ENCODE data around the gene ANKS1A. TPM values are rescaled to one million over a fixed set of nuclear protein-coding genes. Genes with fewer than 3 reads are reported as not detected.

ANKS1A gene
- total RNA-seq, 1 experiment from 2014 or later: 35.0 TPM

- H3K9me3 Mint-ChIP-seq: no peaks in the 10 kb centered on the region
- no peak for ATAC-seq
- POLR2A ChIA-PET: no interaction called here
- H3K36me3 Mint-ChIP-seq: peaks cover 3% of the 10 kb centered on the region; the same call in 1 of the 2 replicates
- H3K4me3 Mint-ChIP-seq: no peak overlapping the region
- H3K27me3 Mint-ChIP-seq (ENCODE audit: low read depth): no peaks in the 10 kb centered on the region
- DNase-seq (ENCODE audit: low spot score): no peak
- peaks cover 30% of the 10 kb centered on the region for H3K4me1 Mint-ChIP-seq
- TF ChIP-seq, protein P1, sequence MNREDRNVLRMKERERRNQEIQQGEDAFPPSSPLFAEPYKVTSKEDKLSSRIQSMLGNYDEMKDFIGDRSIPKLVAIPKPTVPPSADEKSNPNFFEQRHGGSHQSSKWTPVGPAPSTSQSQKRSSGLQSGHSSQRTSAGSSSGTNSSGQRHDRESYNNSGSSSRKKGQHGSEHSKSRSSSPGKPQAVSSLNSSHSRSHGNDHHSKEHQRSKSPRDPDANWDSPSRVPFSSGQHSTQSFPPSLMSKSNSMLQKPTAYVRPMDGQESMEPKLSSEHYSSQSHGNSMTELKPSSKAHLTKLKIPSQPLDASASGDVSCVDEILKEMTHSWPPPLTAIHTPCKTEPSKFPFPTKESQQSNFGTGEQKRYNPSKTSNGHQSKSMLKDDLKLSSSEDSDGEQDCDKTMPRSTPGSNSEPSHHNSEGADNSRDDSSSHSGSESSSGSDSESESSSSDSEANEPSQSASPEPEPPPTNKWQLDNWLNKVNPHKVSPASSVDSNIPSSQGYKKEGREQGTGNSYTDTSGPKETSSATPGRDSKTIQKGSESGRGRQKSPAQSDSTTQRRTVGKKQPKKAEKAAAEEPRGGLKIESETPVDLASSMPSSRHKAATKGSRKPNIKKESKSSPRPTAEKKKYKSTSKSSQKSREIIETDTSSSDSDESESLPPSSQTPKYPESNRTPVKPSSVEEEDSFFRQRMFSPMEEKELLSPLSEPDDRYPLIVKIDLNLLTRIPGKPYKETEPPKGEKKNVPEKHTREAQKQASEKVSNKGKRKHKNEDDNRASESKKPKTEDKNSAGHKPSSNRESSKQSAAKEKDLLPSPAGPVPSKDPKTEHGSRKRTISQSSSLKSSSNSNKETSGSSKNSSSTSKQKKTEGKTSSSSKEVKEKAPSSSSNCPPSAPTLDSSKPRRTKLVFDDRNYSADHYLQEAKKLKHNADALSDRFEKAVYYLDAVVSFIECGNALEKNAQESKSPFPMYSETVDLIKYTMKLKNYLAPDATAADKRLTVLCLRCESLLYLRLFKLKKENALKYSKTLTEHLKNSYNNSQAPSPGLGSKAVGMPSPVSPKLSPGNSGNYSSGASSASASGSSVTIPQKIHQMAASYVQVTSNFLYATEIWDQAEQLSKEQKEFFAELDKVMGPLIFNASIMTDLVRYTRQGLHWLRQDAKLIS (CRISPR knock-in tag; IDR thresholded peaks at IDR 0.05; ENCODE audit: borderline replicate concordance): no peak
- TF ChIP-seq RORB (CRISPR knock-in tag; IDR thresholded peaks at IDR 0.05) (no peak), ZNF219 (CRISPR knock-in tag; IDR thresholded peaks at IDR 0.05; ENCODE audit: borderline replicate concordance) (no peak), ZNF138 (CRISPR knock-in tag; conservative IDR thresholded peaks at IDR 0.05) (no peak), ATF2 (CRISPR knock-in tag; IDR thresholded peaks at IDR 0.05; ENCODE audit: borderline replicate concordance, low read depth) (no peak), NR2C2 (CRISPR knock-in tag; IDR thresholded peaks at IDR 0.05) (no peak), MYBL2 (CRISPR knock-in tag; IDR thresholded peaks at IDR 0.05) (no peak), PRRX2 (CRISPR knock-in tag; IDR thresholded peaks at IDR 0.05) (no peak), ATF3 (CRISPR knock-in tag; conservative IDR thresholded peaks at IDR 0.05) (no peak), ZSCAN18 (CRISPR knock-in tag; IDR thresholded peaks at IDR 0.05) (no peak), TEAD1 (CRISPR knock-in tag; IDR thresholded peaks at IDR 0.05) (no peak), CREM (CRISPR knock-in tag; IDR thresholded peaks at IDR 0.05) (no peak), NFYB (CRISPR knock-in tag; conservative IDR thresholded peaks at IDR 0.05; ENCODE audit: low read depth) (no peak), ZNF425 (CRISPR knock-in tag; conservative IDR thresholded peaks at IDR 0.05) (no peak)
- TF ChIP-seq, protein P2, sequence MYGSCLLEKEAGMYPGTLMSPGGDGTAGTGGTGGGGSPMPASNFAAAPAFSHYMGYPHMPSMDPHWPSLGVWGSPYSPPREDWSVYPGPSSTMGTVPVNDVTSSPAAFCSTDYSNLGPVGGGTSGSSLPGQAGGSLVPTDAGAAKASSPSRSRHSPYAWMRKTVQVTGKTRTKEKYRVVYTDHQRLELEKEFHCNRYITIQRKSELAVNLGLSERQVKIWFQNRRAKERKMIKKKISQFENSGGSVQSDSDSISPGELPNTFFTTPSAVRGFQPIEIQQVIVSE (CRISPR knock-in tag; IDR thresholded peaks at IDR 0.05; ENCODE audit: borderline replicate concordance): no peak
- TF ChIP-seq, protein P3, sequence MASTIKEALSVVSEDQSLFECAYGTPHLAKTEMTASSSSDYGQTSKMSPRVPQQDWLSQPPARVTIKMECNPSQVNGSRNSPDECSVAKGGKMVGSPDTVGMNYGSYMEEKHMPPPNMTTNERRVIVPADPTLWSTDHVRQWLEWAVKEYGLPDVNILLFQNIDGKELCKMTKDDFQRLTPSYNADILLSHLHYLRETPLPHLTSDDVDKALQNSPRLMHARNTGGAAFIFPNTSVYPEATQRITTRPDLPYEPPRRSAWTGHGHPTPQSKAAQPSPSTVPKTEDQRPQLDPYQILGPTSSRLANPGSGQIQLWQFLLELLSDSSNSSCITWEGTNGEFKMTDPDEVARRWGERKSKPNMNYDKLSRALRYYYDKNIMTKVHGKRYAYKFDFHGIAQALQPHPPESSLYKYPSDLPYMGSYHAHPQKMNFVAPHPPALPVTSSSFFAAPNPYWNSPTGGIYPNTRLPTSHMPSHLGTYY (CRISPR knock-in tag; IDR thresholded peaks at IDR 0.05): no peak
- TF ChIP-seq, protein P4, sequence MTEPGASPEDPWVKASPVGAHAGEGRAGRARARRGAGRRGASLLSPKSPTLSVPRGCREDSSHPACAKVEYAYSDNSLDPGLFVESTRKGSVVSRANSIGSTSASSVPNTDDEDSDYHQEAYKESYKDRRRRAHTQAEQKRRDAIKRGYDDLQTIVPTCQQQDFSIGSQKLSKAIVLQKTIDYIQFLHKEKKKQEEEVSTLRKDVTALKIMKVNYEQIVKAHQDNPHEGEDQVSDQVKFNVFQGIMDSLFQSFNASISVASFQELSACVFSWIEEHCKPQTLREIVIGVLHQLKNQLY (CRISPR knock-in tag; IDR thresholded peaks at IDR 0.05): no peak
- CTCF ChIA-PET: no interaction called here
- H3K27ac Mint-ChIP-seq: peak overlapping the region; percentile 38; the same call in 1 of the 2 replicates
Measured at GRCh38 chr6:35041086-35041861, 152.2 kb downstream of the ANKS1A start.

All from WTC11 (cell line).